ENCODE measurements around the gene BTBD19. TPM values are rescaled to one million over a fixed set of nuclear protein-coding genes. Genes with fewer than 3 reads are reported as not detected.
A peak's percentile ranks its signal among the peaks of the same experiment; 100 is the strongest.
"Not testable (repeated sequence)": the region's sequence is repeated elsewhere in the genome, so short reads cannot be mapped to it uniquely, and the experiment has no call there.

The BTBD19 gene, protein sequence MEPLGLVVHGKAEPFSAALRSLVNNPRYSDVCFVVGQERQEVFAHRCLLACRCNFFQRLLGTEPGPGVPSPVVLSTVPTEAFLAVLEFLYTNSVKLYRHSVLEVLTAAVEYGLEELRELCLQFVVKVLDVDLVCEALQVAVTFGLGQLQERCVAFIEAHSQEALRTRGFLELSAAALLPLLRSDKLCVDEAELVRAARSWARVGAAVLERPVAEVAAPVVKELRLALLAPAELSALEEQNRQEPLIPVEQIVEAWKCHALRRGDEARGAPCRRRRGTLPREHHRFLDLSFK
- total RNA-seq, result 10 to 100 TPM; 18.8 to 53.6 TPM

DNA sequence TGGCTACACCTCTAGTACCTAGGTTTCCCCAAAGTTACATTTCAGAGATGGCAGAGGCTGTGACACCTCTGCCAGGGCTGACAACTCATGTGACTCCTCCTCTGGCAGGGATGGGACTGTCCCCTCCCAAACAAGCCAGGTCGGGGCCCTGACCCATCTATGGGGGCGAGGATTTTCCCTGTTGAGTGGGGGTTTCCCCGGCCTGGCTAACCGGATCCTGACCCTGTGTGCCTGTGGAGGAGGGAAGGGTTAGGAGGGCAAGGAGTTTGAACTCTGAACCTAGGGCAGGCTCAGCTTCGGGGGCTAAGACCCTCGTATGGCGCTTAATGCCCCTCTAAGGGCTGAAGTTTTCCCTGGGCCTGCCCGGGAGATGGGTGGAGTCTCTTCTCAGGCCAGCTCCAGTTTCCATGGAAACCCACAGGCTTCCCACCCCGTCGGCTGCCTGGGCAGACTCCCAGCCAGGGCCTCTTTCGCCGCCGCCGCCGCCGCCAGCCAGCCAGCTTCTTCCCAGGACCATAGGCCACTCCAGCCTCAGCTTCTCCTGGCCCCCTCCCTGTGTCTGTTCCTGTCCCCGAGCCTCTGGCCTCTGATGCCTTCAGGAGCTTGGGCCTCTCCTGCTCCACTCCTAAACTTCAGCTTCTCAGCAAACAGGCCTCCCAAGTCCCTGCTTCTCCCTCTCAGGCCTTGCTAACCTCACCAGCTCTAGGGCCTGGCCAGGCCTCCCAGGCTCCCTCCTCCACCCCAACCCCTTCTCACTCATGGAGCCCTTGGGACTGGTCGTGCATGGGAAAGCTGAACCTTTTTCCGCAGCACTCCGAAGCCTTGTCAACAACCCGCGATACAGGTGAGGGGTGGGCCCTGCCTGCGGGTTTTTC, at the start of gene BTBD19:
Gene BTBD19, plus strand, starts transcription at position 461 of the 875 bp plus-strand sequence. Its CDS starts 298 bp downstream, at position 759.
- peak within 1 kb of the TSS; percentile 59 for H3K4me3 ChIP-seq
- ATAC-seq (ENCODE audit: insufficient number of reproducible peaks, low FRiP score, low read depth) (peak; percentile 23), DNase-seq (ENCODE audit: low spot score) (no peak)
- TF ChIP-seq, protein P1, sequence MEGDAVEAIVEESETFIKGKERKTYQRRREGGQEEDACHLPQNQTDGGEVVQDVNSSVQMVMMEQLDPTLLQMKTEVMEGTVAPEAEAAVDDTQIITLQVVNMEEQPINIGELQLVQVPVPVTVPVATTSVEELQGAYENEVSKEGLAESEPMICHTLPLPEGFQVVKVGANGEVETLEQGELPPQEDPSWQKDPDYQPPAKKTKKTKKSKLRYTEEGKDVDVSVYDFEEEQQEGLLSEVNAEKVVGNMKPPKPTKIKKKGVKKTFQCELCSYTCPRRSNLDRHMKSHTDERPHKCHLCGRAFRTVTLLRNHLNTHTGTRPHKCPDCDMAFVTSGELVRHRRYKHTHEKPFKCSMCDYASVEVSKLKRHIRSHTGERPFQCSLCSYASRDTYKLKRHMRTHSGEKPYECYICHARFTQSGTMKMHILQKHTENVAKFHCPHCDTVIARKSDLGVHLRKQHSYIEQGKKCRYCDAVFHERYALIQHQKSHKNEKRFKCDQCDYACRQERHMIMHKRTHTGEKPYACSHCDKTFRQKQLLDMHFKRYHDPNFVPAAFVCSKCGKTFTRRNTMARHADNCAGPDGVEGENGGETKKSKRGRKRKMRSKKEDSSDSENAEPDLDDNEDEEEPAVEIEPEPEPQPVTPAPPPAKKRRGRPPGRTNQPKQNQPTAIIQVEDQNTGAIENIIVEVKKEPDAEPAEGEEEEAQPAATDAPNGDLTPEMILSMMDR (IDR thresholded peaks at IDR 0.05), result no peak
- no peaks in the 10 kb centered on the region for H3K9me3 ChIP-seq
- peaks cover 28% of the 10 kb centered on the region for H3K36me3 ChIP-seq
- peaks cover 57 to 100% of the 10 kb centered on the region in 2 donors for H3K4me1 ChIP-seq (ENCODE audit: control insufficient read depth in 1 of 2, low read depth in 2 of 2)
- peak within 1 kb of the TSS; percentile 99 to 100 for H3K27ac ChIP-seq
- H3K27me3 ChIP-seq (replicated peaks; ENCODE audit: insufficient read depth), result no peaks in the 10 kb centered on the region

DNA sequence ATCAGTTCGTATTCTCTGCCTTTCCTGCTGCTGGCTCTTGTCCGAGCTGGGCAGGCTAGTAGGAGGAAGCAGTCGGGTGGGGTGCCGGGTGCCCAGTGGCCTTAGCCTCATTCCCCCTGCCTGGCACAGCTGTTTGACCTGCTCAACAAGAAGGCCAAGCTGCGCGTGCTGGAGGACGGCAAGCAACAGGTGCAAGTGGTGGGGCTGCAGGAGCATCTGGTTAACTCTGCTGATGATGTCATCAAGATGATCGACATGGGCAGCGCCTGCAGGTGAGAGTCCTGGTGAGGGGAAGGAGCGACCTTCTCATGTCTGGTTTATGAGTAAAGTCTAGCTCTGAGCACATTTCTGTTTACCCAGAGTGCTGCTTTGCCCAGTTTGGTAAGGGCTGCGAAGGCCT, 49.2 kb upstream of the BTBD19 start:
- DNase-seq (ENCODE audit: low spot score), result no peak
- Histone ChIP-seq H3K36me3 (no peaks in the 10 kb centered on the region), H3K4me1 (ENCODE audit: control insufficient read depth in 1 of 2, low read depth in 2 of 2) (no peaks in the 10 kb centered on the region), H3K27me3 (replicated peaks; ENCODE audit: insufficient read depth) (no peaks in the 10 kb centered on the region), H3K9me3 (no peaks in the 10 kb centered on the region), H3K27ac (no peak overlapping the region), H3K4me3 (no peak overlapping the region)
- ATAC-seq (ENCODE audit: insufficient number of reproducible peaks, low FRiP score, low read depth), result no peak
- TF ChIP-seq, protein P1 (IDR thresholded peaks at IDR 0.05), result no peak

DNA sequence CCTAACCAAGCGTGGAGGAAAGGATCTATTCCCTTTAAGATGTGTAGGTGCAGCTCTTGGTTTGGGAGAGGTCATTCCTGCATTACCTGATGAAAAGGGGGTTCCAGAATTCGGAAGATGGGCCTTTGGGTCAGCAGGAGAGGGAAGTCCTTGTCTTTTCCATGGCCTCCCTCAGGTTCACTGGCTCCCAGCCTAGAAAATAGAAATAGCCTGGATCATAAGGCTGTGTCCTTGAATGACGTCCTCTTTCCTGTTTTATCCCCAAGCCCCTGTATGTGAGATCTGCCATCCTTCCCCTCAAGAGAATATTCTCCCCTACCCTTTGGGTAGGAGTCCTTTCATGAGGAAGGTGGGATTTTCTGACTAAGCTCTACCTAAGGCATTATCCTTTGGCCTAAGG, 47.4 kb upstream of the BTBD19 start:
- H3K27me3 ChIP-seq (replicated peaks; ENCODE audit: insufficient read depth), result no peaks in the 10 kb centered on the region
- no peaks in the 10 kb centered on the region for H3K4me1 ChIP-seq (ENCODE audit: control insufficient read depth in 1 of 2, low read depth in 2 of 2)
- no peaks in the 10 kb centered on the region for H3K9me3 ChIP-seq
- H3K36me3 ChIP-seq, result no peaks in the 10 kb centered on the region
- H3K4me3 ChIP-seq, result no peak overlapping the region
- TF ChIP-seq, protein P1 (IDR thresholded peaks at IDR 0.05), result no peak
- H3K27ac ChIP-seq, result no peak overlapping the region
- DNase-seq (ENCODE audit: low spot score), result no peak
- no peak for ATAC-seq (ENCODE audit: insufficient number of reproducible peaks, low FRiP score, low read depth)

DNA sequence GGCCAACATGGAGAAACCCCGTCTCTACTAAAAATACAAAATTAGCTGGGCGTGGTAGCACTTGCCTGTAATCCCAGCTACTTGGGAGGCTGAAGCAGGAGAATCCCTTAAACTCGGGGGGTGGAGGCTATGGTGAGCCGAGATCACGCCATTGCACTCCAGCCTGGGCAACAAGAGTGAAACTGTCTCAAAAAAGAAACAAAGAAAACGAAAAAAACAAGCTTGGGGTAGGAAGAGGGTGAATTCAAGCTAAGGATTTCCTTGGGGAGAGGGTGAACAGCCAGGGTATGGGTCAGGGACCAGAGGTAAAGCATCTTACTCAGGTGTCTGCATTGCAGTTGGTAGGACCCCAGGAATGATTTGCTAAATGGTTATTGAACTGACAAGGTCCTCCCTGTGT, 41.9 kb upstream of the BTBD19 start:
- not testable (repeated sequence) for H3K27ac ChIP-seq; ATAC-seq (ENCODE audit: insufficient number of reproducible peaks, low FRiP score, low read depth); H3K27me3 ChIP-seq (replicated peaks; ENCODE audit: insufficient read depth); H3K4me3 ChIP-seq; H3K36me3 ChIP-seq; H3K4me1 ChIP-seq (ENCODE audit: control insufficient read depth in 1 of 2, low read depth in 2 of 2); H3K9me3 ChIP-seq; DNase-seq (ENCODE audit: low spot score)

DNA sequence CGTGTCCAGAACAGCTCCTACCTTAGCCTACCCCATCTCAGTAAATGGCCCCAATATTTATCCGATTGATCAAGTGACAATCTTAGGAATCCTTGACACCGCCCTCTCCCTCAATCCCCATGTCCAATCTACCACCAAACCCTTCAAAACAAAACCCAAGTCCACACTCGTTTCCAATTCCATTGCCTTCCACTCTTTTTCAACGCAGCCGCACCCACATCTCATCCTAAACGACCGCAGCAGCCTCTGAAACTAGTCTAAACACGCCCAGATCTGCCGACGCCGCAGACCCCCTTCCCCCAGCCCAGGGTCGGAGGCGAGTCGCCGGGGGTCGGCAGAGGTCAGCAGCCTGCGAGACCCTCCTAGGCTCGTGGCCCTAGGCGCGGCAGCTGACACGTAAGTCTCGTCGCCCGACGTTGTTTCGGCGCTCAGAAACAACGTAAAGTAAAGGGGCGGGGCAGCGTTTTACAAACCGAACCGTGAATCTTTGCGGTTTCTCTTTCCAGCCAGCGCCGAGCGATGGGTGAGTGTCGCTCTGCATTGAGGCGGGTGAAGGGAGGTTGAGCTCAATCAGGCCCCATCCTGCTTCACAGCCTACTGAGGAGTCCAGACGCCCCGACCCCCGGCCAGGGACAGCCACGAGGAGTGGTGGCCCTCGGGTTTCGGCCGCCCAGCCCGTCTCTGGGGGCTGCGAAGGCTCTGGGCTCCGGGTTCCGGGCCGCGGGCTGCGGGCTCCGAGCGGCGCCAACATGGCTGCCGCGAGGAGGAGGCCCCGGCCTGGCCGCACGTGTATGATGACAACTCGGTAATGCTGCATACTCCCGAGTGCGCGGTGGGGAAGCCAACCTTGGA, 33.0 kb upstream of the BTBD19 start, which contains the start of gene RPS8:
Gene RPS8, plus strand, starts transcription at position 463 of the 852 bp plus-strand sequence. Its CDS starts 57 bp downstream, at position 520.
- ATAC-seq (ENCODE audit: insufficient number of reproducible peaks, low FRiP score, low read depth) (peak; percentile 87), DNase-seq (ENCODE audit: low spot score) (peak; percentile 75)
- no peaks in the 10 kb centered on the region for H3K9me3 ChIP-seq
- H3K27ac ChIP-seq, result peak within 1 kb of the TSS; percentile 97 to 98
- H3K27me3 ChIP-seq (replicated peaks; ENCODE audit: insufficient read depth), result no peaks in the 10 kb centered on the region
- TF ChIP-seq, protein P1 (IDR thresholded peaks at IDR 0.05), result no peak
- peaks cover 9 to 30% of the 10 kb centered on the region in 2 donors for H3K4me1 ChIP-seq (ENCODE audit: control insufficient read depth in 1 of 2, low read depth in 2 of 2)
- peaks cover 23% of the 10 kb centered on the region for H3K36me3 ChIP-seq
- H3K4me3 ChIP-seq, result peak within 1 kb of the TSS; percentile 98
